GM21367 (cell line): ENCODE measurements around the gene HMGCL.
"Not testable (repeated sequence)": the region's sequence is repeated elsewhere in the genome, so short reads cannot be mapped to it uniquely, and the experiment has no call there.

Experiments used
- ATAC-seq: cut with Tn5 transposase; IDR thresholded peaks from one replicate; pipeline ENCODE4 v1.9.1; 2021; ENCODE audit not compliant: unreplicated experiment

HMGCL gene

DNA sequence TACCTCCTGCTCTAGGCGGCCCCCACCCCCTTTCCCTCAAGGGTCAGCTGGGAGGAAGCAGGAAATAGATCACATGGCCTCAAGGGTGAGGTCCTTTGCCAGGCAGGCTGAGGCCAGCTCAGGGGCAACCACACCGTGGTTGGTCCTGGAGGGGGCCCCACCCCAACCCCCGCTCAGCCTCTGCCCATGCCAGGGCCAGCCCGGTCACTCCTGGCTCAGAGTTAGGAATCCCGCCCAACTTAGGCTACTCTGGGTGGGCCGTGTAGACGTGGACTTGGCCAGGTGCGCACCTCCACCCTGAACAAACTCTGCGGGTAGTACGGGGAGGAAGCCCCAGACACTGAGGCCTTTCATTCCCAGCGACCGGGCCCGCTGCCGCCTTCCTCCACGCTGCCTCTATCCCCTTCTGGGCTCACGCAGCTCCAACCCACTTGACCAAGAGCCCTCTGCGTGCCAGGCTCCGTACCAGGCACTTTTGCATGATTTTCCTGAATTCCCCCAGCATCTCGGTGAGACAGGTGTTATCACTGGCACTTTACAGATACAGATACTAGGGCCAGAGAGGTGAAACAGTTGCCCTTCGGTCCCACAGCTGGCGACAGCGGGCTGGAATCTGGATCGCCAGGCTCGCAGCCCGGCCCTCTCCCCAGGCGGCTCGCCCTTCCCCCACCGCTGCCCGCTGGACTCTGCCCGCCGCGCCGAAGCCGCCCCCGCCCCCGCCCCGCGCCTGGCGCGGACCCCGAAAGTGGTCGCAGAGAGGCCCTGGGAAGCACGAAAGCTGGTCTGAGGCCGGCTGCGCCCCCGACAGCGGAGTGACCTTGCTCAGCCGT, 25.4 kb downstream of the HMGCL start:
- no peak for ATAC-seq

DNA sequence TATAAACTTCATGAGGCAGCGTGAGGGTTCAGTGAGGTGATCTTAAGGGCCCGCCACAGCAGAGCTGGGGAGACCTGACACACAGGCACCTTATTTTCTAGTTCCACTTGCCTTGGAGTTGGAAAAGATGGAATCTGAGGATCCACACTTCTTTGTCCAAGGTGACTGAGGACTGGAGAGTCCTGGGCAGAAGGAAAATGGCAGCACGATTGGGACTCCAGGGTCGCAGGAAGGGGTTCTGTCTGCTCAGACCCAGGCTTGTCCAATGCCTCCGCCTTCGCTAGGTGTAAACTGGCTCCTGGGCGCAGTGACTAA, 26.0 kb downstream of the HMGCL start:
- ATAC-seq = no peak

DNA sequence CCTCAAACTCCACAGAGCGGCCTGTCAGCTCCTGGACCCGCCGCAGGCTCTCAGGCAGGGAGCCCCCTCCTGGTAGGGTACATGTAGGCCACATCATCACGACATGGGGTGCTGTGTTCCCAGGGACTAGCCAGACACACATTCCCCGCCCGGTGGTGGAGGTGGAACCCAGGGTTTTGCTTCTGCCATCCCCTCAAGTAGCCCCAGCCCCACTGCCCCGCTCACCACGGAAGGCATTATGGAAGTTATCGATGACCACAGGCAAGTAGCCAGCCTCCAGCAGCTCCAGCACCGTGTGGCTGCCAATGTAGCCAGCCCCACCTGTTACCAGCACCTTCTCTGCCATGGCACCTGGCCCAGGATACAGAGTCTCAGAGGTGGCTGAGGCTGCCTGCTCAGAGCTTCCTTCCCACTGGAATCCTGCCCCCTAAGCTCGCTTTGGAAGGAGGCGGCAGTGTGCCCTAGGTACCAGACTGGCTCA, 26.5 kb downstream of the HMGCL start:
- ATAC-seq = no peak

DNA sequence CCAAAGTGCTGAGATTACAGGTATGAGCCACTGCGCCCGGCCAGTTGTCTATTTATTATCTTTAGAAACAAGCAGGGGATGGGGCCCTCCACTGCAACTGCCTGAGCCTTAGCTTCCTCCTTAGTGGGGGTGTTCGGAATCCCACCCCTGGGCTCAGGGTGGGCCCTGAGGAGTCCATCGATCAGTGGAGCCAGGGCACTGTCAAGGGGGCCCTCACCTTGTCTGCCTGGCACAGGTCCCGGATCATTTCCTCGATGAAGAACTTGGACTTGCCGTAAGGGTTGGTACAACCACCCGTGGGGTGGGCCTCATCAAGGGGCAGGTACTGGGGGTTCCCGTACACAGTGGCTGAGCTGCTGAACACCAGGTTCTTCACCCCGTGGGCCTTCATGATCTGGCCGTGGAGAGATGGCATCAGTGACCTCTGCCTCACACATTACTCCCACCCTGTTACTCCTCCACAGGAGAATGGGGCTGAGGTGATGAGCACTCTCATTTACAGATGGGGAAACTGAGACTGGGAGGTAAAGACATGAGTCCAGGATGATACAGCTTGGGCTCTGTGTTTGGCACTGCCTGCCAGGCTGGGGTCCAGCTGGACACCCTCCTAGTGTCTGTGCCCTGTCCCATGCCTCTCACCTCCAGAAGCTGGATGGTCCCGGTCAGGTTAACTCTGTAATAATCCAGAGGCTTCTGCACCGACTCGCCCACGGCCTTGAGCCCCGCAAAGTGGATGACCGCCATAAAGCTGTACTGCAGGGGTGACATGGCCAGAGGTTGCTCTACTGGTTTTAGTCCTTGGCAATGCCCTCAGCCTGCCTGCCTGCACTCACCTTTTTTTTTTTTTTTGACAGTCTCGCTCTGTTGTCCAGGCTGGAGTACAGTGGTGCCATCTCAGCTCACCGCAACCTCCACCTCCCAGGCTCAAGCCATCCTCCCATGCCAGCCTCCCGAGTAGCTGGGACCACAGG, 27.5 kb downstream of the HMGCL start:
- ATAC-seq = no peak

DNA sequence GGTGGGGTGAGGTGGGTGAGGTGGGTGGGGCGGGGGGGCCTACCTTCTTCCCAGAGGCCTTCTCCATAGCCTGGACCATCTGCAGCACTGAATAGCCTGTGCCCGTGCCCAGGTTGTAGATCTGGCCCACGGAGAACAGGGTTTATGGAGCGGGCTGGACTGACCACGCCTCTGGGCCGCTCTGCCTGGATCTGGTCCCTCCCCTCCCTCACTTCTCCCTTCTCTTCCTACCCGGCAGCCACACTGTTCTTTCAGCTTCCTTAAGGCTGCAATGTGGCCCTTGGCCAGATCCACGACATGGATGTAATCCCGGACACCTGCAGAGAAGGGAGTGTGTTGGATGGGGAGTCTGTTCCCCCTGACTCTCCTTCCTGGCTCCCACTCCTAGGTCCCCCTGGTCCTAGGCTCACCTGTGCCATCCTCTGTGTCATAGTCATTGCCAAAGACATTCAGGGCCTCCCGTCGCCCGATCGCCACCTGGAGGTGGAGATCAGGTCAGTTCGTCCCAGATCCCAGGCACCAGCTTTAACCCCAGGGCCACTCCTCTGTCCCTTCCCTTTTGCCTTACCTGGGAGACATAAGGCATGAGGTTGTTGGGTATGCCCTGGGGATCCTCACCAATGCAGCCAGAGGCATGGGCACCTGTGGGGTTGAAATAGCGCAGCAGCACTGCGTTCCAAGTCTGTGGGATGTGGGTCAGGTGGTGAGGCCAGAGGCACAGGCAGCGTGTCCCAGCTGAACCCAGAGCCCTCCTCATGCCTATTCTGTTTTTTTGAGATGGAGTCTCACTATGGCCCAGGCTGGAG, 28.6 kb downstream of the HMGCL start:
- no peak for ATAC-seq

DNA sequence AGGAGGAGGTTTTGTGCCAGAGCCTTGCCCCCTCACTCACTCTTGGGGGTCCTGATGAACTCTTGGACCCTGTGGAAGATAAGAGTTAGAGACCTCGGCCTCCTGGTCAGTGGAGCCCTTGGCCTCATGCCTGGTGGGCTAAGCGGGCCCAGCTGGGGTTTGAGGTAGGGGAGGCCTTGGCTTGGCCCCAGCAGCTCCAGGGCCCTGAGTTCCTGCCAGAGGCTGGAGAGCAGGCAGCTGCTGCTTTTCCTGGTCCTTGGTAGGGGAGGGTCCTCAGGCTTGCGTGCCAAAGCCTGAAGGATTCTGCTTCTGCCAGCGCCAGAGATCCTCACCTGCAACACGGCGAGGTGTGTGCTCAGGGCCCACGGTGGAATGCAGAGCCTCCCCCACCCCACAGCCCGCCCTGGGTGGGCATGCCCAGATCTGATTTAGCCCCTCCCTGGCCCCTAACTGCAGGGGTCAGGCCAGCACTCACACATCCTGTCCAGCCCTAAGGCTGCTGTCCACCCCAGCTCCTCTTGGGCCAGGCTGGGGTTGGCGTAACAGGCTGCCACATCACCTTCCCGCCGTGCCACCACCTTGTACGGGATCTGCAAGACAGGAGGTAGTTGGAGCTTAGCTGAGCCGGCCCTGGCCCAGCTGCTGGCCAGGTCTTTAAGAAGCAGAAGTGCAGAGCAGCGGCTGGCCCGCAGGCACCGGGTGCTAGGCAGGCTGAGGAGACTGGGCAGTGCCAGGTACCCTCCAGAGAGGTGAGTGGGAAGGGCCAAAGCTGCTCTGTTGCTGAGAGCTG, 29.4 kb downstream of the HMGCL start:
- no peak for ATAC-seq

DNA sequence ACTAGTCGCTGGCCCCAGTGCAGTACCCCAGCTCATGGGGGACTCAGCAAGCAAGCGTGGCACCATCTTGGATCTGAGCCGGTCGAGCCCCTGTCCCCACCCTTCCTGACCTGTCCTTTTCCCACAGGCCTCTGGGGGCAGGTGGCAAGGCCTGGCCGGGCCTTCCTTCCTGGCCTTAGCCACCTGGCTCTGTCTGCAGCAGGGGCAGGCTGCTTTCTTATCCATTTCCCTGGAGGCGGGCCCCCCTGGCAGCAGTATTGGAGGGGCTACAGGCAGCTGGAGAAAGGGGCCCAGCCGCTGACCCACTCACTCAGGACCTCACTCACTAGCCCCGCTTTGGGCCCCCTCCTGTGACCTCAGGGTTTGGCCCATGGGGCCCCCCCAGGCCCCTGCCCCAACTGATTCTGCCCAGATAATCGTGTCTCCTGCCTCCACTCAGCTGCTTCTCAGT, 30.5 kb downstream of the HMGCL start:
- ATAC-seq = not testable (repeated sequence)

DNA sequence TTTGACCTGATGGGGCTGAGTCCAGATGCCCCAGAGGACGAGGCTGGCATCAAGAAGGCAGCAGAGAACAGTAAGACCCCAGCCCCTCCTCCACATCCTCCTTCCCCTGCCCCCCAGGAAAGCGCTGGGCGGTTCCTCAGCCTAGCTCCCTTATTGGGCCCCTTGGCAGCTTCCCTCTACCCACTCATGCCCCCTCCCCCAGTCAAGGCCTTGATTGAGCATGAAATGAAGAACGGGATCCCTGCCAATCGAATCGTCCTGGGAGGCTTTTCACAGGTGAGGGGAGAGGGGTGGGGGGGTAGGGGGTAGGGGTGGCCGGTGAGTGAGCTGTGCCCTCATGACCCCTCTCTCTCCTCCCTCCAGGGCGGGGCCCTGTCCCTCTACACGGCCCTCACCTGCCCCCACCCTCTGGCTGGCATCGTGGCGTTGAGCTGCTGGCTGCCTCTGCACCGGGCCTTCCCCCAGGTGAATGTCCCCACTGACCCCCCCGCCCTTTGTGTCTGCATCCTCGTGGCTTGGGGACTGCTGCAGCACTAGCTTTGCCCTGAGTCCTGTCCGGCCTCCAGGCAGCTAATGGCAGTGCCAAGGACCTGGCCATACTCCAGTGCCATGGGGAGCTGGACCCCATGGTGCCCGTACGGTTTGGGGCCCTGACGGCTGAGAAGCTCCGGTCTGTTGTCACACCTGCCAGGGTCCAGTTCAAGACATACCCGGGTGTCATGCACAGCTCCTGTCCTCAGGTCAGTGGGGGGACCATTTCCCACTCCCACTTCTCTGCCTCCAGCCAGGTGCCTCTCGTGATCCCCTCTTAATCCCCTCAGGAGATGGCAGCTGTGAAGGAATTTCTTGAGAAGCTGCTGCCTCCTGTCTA, 31.1 kb downstream of the HMGCL start:
- ATAC-seq = no peak

DNA sequence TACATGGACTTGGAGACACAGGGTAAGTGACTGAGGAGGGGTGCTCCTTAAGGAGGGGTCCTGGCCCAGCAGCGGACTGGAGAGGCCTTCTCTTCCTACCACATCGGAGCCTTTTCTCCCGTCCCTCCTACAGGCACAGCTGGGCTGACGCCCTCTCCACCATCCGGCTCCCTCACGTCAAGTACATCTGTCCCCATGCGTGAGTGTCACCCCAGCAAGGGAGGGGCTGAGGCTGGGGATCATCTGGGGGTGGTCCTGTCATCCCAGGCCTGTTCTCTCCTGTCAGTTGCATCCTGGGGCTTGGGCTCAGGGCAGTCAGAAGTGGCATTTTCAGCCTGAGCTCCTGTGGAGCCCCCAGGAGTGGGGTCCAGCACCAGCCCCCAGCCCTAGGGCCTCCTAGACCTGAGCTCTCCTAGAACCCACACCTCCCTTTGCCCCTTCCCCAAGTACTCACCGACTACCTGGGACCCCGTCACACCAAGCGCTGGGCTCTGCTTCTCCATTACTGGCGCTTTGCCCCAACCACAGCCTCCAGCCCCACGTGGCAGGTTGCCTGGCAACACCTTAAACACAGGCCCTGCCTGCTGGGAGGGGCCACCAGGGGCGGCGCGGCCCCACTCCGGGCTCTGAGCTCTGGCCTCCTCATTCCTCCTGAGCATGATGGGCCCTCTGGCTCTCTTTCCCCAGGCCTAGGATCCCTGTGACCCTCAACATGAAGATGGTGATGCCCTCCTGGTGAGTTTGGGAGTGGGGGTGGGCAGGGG, 32.0 kb downstream of the HMGCL start:
- no peak for ATAC-seq

DNA sequence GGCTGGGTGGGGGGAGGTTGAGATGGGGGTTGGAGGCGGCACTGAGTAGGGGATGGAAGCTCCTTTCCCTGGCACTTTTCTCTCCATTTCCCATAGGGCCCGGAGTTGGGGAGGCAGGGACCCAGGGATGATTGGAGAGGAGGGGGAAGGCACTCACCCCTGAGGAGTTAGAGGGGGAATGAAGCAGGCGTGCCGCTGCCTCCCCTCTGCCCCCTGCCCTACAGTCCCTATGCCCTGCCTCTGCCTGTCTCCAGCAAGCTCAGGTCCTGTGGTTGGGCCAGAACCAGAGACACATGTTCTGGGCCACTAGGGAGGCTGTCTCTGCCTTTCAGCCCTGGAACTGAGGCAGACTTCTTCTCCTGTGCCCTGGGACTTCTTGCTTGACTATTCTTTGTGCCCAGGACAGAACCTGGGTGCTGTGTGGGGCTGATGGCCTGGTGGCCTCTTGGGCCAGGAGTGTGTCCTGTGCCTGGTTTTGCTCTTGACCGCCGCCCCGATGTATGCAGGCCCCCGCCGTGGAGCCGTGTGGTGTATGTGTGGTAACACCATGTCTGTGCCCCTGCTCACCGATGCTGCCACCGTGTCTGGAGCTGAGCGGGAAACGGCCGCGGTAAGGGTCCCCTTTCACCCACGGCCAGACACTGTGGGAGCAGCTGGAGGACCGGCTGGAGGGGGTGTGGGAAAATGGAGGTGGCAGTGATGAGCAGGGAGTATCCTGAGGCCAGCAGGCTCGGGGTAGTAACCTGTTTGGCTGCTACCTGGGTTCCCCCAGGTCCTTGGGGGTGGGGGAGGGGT, 32.9 kb downstream of the HMGCL start:
- no peak for ATAC-seq

DNA sequence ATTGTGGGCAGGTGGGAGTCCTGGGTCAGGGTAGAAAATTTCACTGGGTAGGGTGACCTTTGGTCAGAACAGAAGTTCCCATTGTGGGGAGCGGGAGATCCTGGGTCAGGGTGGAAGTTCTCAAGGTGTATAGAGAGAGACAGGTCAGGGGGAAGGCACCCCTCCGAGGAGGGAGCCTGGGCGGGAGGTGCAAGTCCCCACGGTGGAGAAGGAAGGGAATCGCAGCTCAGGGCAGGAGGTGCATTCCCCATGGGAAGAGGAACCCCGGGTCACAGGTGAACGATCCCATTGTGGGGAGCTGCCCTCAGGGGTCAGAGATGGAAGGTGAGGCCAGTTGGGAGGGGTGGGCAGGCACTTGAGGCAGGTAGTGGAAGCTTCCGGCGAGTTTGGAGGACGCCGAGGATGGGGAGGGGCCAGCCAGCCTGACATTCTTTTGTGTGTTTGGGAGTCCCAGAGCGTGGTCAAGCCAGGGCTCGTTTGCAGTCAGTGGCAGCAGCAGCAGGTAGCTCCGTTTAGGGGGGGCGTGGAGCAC, 33.6 kb downstream of the HMGCL start:
- no peak for ATAC-seq

DNA sequence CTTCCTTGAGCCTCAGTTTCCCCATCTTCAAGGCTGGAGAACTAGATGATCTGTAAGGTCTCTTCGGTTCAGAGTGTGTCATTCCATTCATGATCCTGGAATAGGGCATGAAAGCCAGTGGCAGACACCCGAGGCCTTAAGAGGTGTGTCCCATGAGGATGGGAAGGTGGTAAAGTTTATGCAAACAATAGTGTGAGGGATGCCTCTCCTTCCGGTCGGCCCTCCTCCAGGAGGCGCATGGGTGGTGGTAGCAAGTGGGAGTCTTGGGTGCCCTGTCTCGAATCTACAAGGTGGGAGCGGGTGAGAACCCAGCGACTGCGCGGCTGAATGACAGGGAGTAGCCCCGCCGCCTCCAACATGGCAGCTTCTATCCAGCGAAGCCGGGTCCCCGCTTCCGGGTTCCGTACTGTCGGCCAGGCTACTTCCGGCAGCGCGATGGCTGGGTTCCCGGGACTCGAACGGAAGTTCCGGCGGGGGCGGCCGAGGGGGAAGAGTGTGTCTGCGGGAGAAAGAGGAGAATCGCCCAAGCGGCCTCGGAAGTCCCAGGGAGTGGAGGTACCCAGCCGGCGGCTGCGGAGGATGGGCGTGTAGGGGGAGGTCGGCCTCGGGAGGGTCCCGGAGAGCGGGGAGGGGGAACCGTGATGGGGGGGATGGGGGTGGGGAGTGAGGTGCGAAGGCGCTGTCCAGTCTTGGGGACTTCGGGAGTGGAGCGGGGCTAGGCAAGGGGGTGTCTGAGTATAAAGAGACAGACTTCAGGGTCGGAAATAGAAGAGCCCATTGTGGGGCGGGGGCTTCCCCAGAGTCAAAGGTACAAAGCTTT, 34.3 kb downstream of the HMGCL start, which contains the start of gene LYPLA2:
Gene LYPLA2 (plus strand): TSS at position 450 of the 820 bp plus-strand sequence. CDS start 1,538 bp downstream, outside the sequence.
- ATAC-seq = peak; percentile 69

DNA sequence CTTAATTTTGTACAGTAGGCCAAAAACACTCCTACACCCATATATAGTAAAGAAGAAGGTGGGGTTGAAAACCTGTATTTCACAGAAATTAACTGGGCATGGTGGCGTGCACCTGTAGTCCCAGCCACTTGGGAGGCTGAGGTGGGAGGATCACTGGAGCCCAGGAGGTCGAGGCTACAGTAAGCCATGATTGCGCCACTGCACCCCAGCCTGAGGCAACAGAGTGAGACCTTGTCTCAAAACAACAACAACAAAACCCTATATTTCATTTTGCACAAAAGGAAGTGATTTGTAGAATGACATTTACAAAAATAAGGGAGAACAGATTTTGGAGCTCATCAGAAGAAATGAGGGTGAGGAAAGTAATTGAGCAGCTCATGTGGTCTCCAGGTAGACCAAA, 36.5 kb downstream of the HMGCL start:
- no peak for ATAC-seq

DNA sequence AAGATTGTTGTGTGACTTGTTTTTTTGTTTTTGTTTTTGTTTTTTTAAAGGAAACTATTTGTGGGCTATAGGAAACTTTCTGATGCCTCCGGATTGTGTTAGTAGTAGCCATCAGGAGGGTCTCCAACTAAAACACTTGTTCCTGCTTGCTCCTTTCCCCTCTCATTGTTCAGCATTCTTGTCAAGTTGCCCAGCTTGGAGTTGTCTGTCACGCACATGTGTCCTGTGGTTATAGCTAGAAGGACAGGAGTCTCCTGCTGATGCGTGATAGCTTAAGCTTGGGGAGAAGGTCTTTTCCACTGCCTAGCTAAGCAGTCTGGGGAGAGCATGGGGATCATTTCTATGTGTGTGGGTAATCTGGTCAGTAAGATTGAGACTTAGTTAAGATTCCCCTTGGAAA, 37.5 kb downstream of the HMGCL start:
- no peak for ATAC-seq

DNA sequence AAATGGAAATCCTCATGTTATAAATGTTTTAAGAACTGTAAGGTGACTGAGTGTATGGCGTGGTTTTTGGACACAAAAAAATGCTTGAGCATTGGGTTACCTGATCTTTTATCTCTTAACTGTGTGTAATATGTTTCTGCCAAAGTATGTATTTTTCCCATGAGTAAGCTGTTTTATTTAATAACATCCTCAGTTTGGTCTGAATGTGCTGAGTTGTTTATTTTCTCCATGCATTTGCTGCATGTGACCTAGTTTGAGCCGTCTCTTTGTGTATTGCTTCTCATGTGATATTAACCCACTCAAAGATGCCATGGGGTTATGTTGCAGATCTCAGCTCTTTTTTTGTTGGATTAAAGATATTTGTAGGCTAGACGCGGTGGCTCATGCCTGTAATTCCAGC, 40.4 kb downstream of the HMGCL start:
- ATAC-seq = no peak

DNA sequence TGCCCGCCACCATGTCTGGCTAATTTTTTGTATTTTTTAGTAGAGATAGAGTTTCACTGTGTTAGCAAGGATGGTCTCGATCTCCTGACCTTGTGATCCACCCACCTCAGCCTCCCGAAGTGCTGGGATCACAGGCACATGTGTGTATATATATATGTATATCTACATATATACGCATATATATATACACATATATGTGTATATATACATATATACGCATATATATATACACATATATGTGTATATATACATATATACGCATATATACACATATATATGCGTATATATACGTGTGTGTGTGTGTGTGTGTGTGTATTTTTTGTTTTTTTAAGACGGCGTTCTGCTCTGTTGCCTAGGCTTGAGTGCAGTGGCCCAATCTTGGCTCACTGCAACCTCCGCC, 42.1 kb downstream of the HMGCL start:
- not testable (repeated sequence) for ATAC-seq
